HEK293 (cell line): ENCODE measurements around the gene SPEM1.

Experiments used
- GFI1B ChIP-seq: fragments of 450-650 bp; formaldehyde crosslinking; IDR thresholded peaks from 2 replicates; pipeline ENCODE4 v1.5.1; 2016; ENCODE audit warnings: missing biosample characterization, missing genetic modification characterization
- GLIS1 ChIP-seq: fragments of 450-650 bp; formaldehyde crosslinking; IDR thresholded peaks from 2 replicates; pipeline ENCODE4 v1.5.1; 2016; ENCODE audit warnings: missing biosample characterization, missing genetic modification characterization
- GLIS2 ChIP-seq: fragments of 450-650 bp; formaldehyde crosslinking; IDR thresholded peaks from 2 replicates; pipeline ENCODE4 v1.5.1; 2016; ENCODE audit warnings: missing biosample characterization, missing genetic modification characterization
- KLF10 ChIP-seq: fragments of 450-650 bp; IDR thresholded peaks from 2 replicates; pipeline ENCODE4 v1.5.1; 2018; ENCODE audit warnings: missing biosample characterization, mild to moderate bottlenecking, missing genetic modification characterization
- KLF8 ChIP-seq: fragments of 450-650 bp; formaldehyde crosslinking; IDR thresholded peaks from 2 replicates; pipeline ENCODE4 v1.5.1; 2016; ENCODE audit warnings: missing biosample characterization, missing genetic modification characterization
- OSR2 ChIP-seq: fragments of 450-650 bp; formaldehyde crosslinking; IDR thresholded peaks from 2 replicates; pipeline ENCODE4 v1.5.1; 2016; ENCODE audit warnings: missing biosample characterization, missing genetic modification characterization
- YY2 ChIP-seq: fragments of 450-650 bp; formaldehyde crosslinking; IDR thresholded peaks from 2 replicates; pipeline ENCODE4 v1.5.1; 2016; ENCODE audit warnings: missing biosample characterization, missing genetic modification characterization
- ZBTB48 ChIP-seq: fragments of 450-650 bp; formaldehyde crosslinking; IDR thresholded peaks from 2 replicates; pipeline ENCODE4 v1.5.1; 2016; ENCODE audit warnings: missing biosample characterization, missing genetic modification characterization
- ZBTB8A ChIP-seq: fragments of 450-650 bp; formaldehyde crosslinking; IDR thresholded peaks from 2 replicates; pipeline ENCODE4 v1.5.1; 2016; ENCODE audit warnings: missing biosample characterization, missing genetic modification characterization
- ZNF10 ChIP-seq: fragments of 450-650 bp; formaldehyde crosslinking; IDR thresholded peaks from 2 replicates; pipeline ENCODE4 v1.5.1; 2017; ENCODE audit warnings: missing biosample characterization, missing genetic modification characterization
- ZNF174 ChIP-seq: fragments of 450-650 bp; formaldehyde crosslinking; IDR thresholded peaks from 2 replicates; pipeline ENCODE4 v1.5.0; 2017; ENCODE audit warnings: missing biosample characterization, mild to moderate bottlenecking, missing genetic modification characterization
- ZNF2 ChIP-seq: fragments of 450-650 bp; formaldehyde crosslinking; IDR thresholded peaks from 2 replicates; pipeline ENCODE4 v1.5.1; 2016; ENCODE audit warnings: missing biosample characterization, missing genetic modification characterization
- ZNF239 ChIP-seq: fragments of 450-650 bp; formaldehyde crosslinking; IDR thresholded peaks from 2 replicates; pipeline ENCODE4 v1.5.1; 2016; ENCODE audit warnings: missing biosample characterization, missing genetic modification characterization
- ZNF292 ChIP-seq: fragments of 450-650 bp; formaldehyde crosslinking; IDR thresholded peaks from 2 replicates; pipeline ENCODE4 v1.5.1; 2016; ENCODE audit warnings: low read depth, missing biosample characterization, missing genetic modification characterization, borderline replicate concordance
- ZNF324 ChIP-seq: fragments of 450-650 bp; formaldehyde crosslinking; IDR thresholded peaks from 2 replicates; pipeline ENCODE4 v1.5.1; 2016; ENCODE audit warnings: missing biosample characterization, missing genetic modification characterization
- ZNF366 ChIP-seq: fragments of 450-650 bp; formaldehyde crosslinking; conservative IDR thresholded peaks from 2 replicates; pipeline ENCODE4 v1.5.1; 2016; ENCODE audit warnings: missing biosample characterization, missing genetic modification characterization
- ZNF433 ChIP-seq: fragments of 450-650 bp; formaldehyde crosslinking; IDR thresholded peaks from 2 replicates; pipeline ENCODE4 v1.5.1; 2016; ENCODE audit warnings: missing biosample characterization, missing genetic modification characterization, low read depth
- ZNF473 ChIP-seq: fragments of 450-650 bp; formaldehyde crosslinking; IDR thresholded peaks from 2 replicates; pipeline ENCODE4 v1.5.1; 2017; ENCODE audit warnings: missing biosample characterization, missing genetic modification characterization
- ZNF530 ChIP-seq: fragments of 450-650 bp; formaldehyde crosslinking; IDR thresholded peaks from 2 replicates; pipeline ENCODE4 v1.5.1; 2016; ENCODE audit warnings: low read depth, missing biosample characterization, missing genetic modification characterization
- ZNF561 ChIP-seq: fragments of 450-650 bp; IDR thresholded peaks from 2 replicates; pipeline ENCODE4 v1.5.1; 2018; ENCODE audit warnings: missing biosample characterization, missing genetic modification characterization, borderline replicate concordance
- ZNF623 ChIP-seq: fragments of 450-650 bp; formaldehyde crosslinking; IDR thresholded peaks from 2 replicates; pipeline ENCODE4 v1.5.1; 2016; ENCODE audit warnings: missing biosample characterization, missing genetic modification characterization
- ZNF629 ChIP-seq: fragments of 450-650 bp; formaldehyde crosslinking; IDR thresholded peaks from 2 replicates; pipeline ENCODE4 v1.5.1; 2017; ENCODE audit warnings: missing biosample characterization, missing genetic modification characterization
- ZNF654 ChIP-seq: fragments of 450-650 bp; formaldehyde crosslinking; IDR thresholded peaks from 2 replicates; pipeline ENCODE4 v1.5.1; 2016; ENCODE audit warnings: low read depth, missing biosample characterization, missing genetic modification characterization
- ZNF660 ChIP-seq: fragments of 450-650 bp; IDR thresholded peaks from 2 replicates; pipeline ENCODE4 v1.5.1; 2018; ENCODE audit warnings: missing biosample characterization, mild to moderate bottlenecking, missing genetic modification characterization
- ZNF785 ChIP-seq: fragments of 450-650 bp; formaldehyde crosslinking; IDR thresholded peaks from 2 replicates; pipeline ENCODE4 v1.5.1; 2016; ENCODE audit warnings: missing biosample characterization, missing genetic modification characterization
- ZSCAN30 ChIP-seq: fragments of 450-650 bp; IDR thresholded peaks from 2 replicates; pipeline ENCODE4 v1.5.1; 2018; ENCODE audit warnings: missing biosample characterization, mild to moderate bottlenecking, missing genetic modification characterization, moderate library complexity
- TF ChIP-seq, protein P1 (sequence below): fragments of 450-650 bp; formaldehyde crosslinking; IDR thresholded peaks from 2 replicates; pipeline ENCODE4 v1.5.1; 2017; ENCODE audit warnings: missing biosample characterization, mild to moderate bottlenecking, missing genetic modification characterization, moderate library complexity
- TF ChIP-seq, protein P2 (sequence below): fragments of 450-650 bp; formaldehyde crosslinking; IDR thresholded peaks from 2 replicates; pipeline ENCODE4 v1.5.1; 2016; ENCODE audit warnings: missing biosample characterization, missing genetic modification characterization
- TF ChIP-seq, protein P3 (sequence below): fragments of 450-650 bp; formaldehyde crosslinking; IDR thresholded peaks from 2 replicates; pipeline ENCODE4 v1.5.1; 2017; ENCODE audit warnings: missing biosample characterization, missing genetic modification characterization
- TF ChIP-seq, protein P4 (sequence below): sonication (generic); formaldehyde crosslinking; IDR thresholded peaks from 2 replicates; pipeline ENCODE4 v1.8.1; 2022; ENCODE audit warnings: mild to moderate bottlenecking, moderate library complexity, missing genetic modification reagents
- TF ChIP-seq, protein P5 (sequence below): fragments of 450-650 bp; formaldehyde crosslinking; IDR thresholded peaks from 2 replicates; pipeline ENCODE4 v1.5.1; 2016; ENCODE audit warnings: missing biosample characterization, missing genetic modification characterization

The SPEM1 gene

DNA sequence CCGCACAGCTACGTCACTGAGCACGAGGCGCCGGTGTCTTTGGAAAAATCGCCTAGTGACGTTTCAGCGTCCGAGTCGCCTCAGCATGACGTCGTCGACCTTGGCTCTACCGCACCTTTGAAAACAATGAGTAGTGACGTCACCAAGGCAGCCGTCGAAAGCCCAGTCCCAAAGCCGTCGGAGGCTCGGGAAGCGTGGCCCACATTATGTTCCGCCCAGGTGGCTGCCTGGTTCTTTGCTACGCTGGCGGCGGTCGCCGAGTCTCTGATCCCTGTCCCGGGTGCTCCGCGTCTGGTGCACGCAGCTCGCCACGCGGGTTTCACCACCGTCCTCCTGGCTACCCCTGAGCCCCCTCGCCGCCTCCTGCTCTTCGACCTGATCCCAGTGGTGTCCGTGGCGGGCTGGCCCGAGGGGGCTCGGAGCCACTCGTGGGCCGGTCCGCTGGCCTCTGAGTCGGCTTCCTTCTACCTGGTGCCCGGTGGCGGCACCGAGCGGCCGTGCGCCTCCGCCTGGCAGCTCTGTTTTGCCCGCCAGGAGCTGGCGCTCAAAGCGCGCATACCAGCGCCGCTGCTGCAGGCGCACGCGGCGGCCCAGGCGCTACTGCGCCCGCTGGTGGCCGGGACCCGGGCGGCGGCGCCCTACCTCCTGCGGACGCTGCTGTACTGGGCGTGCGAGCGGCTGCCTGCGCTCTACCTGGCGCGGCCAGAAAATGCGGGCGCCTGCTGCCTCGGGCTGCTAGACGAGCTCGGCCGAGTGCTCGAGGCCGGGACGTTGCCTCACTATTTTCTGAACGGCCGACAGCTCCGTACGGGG is 16.6 kb downstream of the SPEM1 start (continued):
- TF ChIP-seq KLF8 (peak; percentile 46; the same call in 1 of the 2 replicates), ZNF2 (tag by site-specific recombination) (peak; percentile 23; the same call in 1 of the 2 replicates), ZNF785 (tag by site-specific recombination) (no peak), ZBTB8A (peak; percentile 97), KLF10 (tag by site-specific recombination) (peak; percentile 45; the same call in 1 of the 2 replicates), ZNF324 (tag by site-specific recombination) (no peak), ZNF174 (tag by site-specific recombination) (no peak), ZSCAN30 (peak; percentile 83; the same call in 1 of the 2 replicates), ZNF473 (tag by site-specific recombination) (no peak), ZNF623 (no peak), ZNF366 (tag by site-specific recombination) (no peak), OSR2 (tag by site-specific recombination) (peak; percentile 55; the same call in 1 of the 2 replicates), GLIS1 (tag by site-specific recombination) (peak; percentile 38; the same call in 1 of the 2 replicates), ZNF561 (tag by site-specific recombination) (peak; percentile 91), ZNF629 (tag by site-specific recombination) (no peak; the same call in 1 of the 2 replicates), ZNF239 (tag by site-specific recombination) (no peak), GFI1B (0 out of 2 replicates have a peak, but pooled peaks have one; percentile 11), ZNF10 (tag by site-specific recombination) (peak; percentile 9; the same call in 1 of the 2 replicates), ZNF433 (tag by site-specific recombination) (no peak), ZNF660 (peak; percentile 93), ZNF292 (tag by site-specific recombination) (no peak), YY2 (tag by site-specific recombination) (no peak), ZNF654 (tag by site-specific recombination) (peak; percentile 27; the same call in 1 of the 2 replicates), ZNF530 (no peak), GLIS2 (tag by site-specific recombination) (peak; percentile 62; the same call in 1 of the 2 replicates), ZBTB48 (tag by site-specific recombination) (no peak)
- TF ChIP-seq, protein P1, sequence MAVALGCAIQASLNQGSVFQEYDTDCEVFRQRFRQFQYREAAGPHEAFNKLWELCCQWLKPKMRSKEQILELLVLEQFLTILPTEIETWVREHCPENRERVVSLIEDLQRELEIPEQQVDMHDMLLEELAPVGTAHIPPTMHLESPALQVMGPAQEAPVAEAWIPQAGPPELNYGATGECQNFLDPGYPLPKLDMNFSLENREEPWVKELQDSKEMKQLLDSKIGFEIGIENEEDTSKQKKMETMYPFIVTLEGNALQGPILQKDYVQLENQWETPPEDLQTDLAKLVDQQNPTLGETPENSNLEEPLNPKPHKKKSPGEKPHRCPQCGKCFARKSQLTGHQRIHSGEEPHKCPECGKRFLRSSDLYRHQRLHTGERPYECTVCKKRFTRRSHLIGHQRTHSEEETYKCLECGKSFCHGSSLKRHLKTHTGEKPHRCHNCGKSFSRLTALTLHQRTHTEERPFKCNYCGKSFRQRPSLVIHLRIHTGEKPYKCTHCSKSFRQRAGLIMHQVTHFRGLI (tag by site-specific recombination), result peak; percentile 94
- TF ChIP-seq, protein P2, sequence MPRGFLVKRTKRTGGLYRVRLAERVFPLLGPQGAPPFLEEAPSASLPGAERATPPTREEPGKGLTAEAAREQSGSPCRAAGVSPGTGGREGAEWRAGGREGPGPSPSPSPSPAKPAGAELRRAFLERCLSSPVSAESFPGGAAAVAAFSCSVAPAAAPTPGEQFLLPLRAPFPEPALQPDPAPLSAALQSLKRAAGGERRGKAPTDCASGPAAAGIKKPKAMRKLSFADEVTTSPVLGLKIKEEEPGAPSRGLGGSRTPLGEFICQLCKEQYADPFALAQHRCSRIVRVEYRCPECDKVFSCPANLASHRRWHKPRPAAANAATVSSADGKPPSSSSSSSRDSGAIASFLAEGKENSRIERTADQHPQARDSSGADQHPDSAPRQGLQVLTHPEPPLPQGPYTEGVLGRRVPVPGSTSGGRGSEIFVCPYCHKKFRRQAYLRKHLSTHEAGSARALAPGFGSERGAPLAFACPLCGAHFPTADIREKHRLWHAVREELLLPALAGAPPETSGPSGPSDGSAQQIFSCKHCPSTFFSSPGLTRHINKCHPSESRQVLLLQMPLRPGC, result 0 out of 2 replicates have a peak, but pooled peaks have one; percentile 27
- TF ChIP-seq, protein P3, sequence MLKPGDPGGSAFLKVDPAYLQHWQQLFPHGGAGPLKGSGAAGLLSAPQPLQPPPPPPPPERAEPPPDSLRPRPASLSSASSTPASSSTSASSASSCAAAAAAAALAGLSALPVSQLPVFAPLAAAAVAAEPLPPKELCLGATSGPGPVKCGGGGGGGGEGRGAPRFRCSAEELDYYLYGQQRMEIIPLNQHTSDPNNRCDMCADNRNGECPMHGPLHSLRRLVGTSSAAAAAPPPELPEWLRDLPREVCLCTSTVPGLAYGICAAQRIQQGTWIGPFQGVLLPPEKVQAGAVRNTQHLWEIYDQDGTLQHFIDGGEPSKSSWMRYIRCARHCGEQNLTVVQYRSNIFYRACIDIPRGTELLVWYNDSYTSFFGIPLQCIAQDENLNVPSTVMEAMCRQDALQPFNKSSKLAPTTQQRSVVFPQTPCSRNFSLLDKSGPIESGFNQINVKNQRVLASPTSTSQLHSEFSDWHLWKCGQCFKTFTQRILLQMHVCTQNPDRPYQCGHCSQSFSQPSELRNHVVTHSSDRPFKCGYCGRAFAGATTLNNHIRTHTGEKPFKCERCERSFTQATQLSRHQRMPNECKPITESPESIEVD (tag by site-specific recombination), result no peak
- TF ChIP-seq, protein P4, sequence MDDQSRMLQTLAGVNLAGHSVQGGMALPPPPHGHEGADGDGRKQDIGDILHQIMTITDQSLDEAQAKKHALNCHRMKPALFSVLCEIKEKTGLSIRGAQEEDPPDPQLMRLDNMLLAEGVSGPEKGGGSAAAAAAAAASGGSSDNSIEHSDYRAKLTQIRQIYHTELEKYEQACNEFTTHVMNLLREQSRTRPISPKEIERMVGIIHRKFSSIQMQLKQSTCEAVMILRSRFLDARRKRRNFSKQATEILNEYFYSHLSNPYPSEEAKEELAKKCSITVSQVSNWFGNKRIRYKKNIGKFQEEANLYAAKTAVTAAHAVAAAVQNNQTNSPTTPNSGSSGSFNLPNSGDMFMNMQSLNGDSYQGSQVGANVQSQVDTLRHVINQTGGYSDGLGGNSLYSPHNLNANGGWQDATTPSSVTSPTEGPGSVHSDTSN (CRISPR knock-in tag), result peak; percentile 59; the same call in 1 of the 2 replicates
- TF ChIP-seq, protein P5, sequence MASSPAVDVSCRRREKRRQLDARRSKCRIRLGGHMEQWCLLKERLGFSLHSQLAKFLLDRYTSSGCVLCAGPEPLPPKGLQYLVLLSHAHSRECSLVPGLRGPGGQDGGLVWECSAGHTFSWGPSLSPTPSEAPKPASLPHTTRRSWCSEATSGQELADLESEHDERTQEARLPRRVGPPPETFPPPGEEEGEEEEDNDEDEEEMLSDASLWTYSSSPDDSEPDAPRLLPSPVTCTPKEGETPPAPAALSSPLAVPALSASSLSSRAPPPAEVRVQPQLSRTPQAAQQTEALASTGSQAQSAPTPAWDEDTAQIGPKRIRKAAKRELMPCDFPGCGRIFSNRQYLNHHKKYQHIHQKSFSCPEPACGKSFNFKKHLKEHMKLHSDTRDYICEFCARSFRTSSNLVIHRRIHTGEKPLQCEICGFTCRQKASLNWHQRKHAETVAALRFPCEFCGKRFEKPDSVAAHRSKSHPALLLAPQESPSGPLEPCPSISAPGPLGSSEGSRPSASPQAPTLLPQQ (tag by site-specific recombination), result 0 out of 2 replicates have a peak, but pooled peaks have one; percentile 18
